ENCODE measurements around the gene PDE7B.
"Not testable (repeated sequence)": the region's sequence is repeated elsewhere in the genome, so short reads cannot be mapped to it uniquely, and the experiment has no call there.

Gene PDE7B

DNA sequence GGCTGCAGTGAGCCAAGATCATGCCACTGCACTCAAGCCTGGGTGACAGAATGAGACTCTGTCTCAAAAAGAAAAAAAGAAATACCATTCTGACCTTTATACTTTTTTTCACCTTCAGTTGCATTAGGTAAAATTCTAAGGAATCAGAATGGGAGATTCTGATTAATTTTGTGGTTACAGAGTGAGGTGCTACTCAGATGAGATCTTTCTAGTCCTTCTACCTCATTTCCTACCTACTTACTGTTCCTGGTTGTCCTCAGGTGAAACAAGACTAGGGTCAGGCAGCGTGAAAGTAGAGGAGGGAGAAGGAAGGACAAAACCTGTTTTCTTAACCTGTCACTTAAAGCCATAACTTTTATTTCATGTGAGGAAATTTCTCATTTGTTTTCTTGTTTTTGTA, 334.9 kb downstream of the PDE7B start:
- DNase-seq (ENCODE audit: low read depth in 2 of 2): no peak

DNA sequence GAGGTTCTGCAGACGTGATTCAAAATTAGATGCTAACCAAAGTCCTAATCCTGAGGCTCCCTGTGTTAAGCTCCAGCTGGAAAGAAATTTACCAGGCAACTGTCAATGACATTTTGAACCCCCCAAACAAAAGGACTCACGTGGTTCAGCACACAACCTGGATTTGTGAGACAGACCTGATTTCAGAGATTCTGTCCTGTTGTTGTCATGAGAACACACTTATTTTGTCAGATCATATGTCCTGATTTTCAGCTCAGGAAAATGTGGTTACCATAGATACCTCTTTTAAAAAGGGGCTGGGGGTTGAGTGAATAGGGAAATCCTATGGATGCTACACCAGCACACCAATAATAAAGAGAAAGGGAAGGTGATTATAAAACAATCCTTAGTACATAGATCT, 337.0 kb downstream of the PDE7B start:
- DNase-seq (ENCODE audit: low read depth in 2 of 2): no peak

DNA sequence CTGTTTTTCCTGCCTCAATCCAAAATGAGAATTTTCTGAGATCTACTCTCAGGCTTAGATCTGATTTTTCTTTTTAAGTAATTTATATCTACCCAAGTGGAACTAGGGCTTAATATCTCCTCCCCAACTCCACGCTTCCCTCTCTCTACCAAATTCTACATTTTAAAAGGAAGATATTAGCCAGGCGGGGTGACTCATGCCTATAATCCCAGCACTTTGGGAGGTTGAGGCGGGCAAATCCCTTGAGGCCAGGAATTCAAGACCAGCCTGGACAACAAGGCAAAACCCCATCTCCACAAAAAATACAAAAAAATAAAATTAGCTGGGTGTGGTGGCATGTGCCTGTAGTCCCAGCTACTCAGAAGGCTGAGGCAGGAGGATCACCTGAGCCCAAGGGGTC, 337.6 kb downstream of the PDE7B start:
- no peak for DNase-seq (ENCODE audit: low read depth in 2 of 2)

DNA sequence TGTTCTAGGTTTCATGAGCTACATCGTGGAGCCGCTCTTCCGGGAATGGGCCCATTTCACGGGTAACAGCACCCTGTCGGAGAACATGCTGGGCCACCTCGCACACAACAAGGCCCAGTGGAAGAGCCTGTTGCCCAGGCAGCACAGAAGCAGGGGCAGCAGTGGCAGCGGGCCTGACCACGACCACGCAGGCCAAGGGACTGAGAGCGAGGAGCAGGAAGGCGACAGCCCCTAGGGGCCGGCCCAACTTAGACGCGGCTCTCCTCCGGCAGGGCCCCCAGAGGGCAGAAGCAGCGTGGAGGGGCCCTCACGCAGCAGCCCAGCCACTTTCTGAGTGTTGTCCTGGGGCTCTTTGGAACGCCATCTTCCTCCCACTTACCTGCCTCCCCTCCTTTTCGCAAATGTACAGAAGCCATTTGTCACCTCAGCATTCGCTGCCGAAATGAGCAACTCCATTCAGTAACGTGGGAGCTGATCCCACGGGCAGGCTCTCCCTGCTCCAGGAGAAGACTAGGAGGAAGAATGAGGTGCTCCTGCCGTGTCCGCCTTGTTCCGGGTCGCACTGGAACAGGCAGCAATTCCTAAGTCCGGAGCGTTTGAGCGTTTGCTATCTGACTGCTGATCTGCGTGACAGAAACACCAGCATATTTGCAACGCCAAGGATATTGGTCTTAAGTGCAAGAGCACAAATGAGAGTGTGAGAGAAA, 340.3 kb downstream of the PDE7B start:
- no peak for DNase-seq (ENCODE audit: low read depth in 2 of 2)

DNA sequence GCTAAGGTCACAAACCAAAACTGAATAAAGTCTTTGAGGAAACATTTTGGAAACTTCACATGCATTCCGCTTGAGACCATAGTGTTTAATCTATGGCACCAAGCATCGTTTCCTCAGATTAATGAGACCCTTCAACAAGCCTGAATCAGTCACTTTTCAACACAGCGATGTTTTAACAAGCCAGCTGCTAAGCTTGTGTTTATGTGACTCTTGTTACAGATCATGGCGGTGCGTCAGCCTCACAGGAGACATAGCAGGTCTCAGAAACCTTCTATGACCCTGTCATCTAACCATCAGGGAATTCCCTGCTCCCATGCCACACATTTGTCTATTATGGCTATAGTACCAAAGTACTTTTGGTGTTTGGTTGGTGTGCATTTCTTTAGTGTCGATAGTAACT, 341.4 kb downstream of the PDE7B start:
- DNase-seq (ENCODE audit: low read depth in 2 of 2): no peak

DNA sequence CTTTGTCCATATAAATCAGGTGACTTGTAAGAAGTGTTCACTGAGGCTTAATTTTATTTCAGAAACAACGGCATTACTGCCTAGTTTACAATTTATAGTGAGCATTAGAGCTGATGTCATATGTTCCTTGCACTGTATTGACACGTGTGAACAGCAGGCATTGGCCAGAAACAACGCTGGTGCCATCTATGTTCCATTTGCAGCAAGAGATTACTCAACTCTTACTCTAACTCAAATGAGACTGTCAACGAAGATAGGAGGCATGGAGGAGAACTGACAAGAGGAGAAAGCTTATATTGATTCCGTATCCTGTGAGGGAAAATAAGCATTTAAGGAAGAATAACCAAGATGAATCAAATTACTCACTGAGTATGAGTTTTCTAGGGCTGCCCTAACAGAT, 350.2 kb downstream of the PDE7B start:
- no peak for DNase-seq (ENCODE audit: low read depth in 2 of 2)

DNA sequence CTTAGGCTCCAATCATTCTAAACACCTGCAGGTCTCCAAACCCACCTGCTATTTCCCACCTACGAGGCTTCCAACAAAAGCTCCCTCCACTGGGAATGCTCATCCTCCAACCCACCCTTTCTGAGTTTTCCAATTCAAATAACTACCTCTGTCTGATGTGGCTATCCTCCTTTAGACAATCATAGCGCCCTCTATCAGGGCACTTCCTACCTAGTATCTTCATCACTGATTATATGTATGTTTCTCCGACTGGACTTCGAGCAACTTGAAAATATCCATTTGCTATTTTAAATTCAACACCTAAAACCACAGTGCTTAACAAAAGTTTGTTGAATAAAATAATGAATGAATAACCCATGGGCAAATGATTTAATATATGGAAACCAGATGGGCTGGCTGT, 357.3 kb downstream of the PDE7B start:
- DNase-seq (ENCODE audit: low read depth in 2 of 2): no peak

DNA sequence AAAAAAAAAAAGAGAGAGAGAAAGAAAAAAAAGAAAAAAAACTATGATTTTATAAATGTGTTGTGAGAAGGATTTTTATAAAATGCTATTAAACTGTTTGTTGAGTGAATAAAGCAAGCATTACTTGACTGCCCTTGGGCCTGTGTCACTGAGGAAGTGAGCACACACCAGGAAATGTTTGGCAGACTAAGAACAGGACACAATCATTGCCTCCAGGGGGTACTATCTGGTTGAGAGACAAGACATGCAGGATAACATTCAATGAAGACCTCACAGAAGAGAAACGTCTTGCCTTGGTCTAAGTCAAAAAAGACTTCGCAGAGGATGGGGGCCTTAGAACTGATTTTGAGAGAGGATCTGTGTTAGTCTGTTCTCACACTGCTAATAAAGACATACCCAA, 358.0 kb downstream of the PDE7B start:
- no peak for DNase-seq (ENCODE audit: low read depth in 2 of 2)

DNA sequence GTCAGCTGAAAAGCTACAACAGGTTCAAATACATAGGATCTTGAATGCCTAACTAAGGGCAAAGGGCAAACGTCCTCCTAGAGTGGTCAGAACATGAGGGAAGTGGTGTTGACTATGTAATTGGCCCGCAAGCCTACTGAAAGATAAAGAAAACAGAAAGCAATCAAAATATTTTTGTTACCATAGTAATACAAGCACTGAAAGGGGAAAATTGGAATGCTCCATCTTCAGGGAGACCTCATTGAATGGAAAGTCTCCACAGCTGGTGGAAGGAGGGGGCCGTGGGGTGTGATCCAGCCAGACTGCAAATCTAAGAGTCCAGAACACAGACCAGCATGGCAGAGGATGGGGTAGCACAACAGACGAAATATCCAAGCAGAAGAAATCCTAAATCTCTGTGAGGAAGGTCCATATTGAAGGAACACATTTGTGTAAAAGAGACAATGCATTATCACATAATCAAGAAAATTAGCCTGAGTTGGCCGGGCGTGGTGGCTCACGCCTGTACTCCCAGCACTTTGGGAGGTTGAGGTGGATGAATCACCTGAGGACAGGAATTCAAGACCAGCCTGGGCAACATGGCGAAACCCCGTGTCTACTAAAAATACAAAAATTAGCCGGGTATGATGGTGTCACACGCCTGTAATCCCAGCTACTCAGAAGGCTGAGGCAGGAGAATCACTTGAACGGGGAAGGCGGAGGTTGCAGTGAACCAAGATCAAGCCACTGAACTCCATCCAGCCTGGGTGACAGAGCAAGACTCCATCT, 359.1 kb downstream of the PDE7B start:
- DNase-seq (ENCODE audit: low read depth in 2 of 2): no peak

DNA sequence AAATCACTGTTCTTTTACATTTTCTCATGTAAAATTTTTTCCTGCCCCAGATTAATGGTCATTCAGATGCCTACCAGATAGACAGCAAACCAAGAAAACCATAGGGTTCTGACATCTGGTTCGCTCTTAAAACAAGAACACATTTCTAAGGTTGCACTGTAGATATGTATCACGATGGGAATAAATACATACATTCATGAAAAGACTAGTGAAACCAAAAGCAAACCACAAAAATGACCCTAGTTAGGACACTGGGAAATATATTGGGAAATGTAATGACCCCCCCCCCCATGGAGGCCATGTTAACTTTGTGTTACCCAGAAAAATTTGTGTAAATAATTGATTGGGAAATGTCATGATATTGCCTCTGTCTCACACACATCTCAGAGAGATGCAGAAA, 361.1 kb downstream of the PDE7B start:
- no peak for DNase-seq (ENCODE audit: low read depth in 2 of 2)

DNA sequence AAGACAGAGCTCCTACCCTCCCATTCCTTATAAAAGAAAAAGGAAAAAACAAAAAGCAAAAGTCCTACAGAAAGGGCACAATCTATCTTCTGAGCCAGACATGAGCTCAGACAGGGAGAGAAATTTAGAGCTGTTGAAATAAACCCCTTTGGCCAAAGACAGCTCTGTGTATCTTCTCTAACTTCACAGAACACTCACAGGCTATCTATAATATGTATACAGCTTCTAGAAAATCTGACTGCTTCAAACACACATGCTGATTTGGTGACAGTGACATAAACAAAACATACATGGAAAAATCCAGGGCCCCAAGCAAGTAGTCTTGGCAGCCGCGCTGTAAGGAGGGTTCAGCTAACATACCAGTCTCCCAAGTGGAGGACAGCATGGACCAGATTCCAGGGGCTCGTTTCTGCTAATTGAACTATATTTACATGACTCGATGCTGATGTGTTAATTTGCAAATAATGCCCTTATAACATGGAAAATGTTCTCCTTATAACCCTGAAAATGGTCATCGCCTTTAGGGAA, 361.6 kb downstream of the PDE7B start:
- no peak for DNase-seq (ENCODE audit: low read depth in 2 of 2)

DNA sequence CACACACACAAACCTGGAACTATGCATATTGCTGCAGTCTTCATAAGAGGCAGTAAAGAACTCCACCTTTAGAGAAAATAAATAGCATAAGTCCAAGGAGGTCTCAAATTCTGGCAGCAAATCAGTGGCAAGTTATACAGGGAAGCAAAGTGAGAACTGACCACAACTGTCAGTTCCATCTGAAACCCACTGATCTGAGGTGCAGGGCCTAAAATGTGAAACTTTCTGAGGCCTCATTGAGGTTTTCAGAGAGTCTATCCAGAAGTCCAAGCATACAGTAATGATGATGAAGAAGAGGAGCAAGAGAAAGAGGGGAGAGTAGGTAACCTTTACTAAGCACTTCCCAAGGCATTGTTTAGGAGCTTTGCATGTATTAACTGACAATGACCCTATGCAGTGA, 362.4 kb downstream of the PDE7B start:
- no peak for DNase-seq (ENCODE audit: low read depth in 2 of 2)

DNA sequence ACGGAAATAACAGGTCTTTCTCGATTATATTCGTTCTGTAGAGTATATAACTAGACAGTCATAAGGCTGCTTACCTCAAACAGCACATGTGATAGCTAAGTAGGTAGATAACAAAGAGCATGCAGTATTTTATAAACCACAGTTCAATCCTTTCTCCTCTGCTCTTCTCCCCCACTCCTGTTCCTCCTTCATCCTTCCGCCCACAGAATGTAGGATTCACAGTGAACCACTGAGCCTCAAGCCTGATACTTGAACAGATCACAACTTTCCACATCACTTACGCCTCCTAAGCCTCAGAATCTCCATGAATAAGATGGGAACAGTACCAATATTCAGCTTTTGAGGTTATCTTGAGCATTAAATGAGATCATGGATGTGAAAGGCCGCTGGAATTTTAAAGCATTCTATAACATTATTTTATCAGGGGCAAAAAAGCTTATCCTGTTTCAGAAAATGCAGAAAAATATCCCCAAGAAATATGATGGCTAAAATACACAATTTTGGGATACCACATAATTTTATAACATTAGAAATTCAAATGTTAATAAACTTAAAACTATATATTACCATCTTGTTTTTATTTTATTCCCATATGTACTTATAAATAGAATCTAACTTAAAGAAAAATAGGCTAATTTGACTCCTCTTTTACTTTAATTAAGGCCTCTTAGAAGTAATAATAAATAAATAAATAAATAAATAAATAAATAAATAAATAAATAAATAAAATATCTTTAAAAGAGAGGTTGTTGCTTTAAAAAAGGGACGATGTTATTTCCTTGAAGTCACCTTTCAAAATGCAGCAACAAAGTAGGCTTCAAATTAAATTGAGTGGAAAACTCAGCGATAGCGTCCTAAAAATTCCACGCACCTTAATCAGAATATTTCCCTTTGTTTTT, 365.3 kb downstream of the PDE7B start:
- DNase-seq (ENCODE audit: low read depth in 2 of 2): no peak

DNA sequence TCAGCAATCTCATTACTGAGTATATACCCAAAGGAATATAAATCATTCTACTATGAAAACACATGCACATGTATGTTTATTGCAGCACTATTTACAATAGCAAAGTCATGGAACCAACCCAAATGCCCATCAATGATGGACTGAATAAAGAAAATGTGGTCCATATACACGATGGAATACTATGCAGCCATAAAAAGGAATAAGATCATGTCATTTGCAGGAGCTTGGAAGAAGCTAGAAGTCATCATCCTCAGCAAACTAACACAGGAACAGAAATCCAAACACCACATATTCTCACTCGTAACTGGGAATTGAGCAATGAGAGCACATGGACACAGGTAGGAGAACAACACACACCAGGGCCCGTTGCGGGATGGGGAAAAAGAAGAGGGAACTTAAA, 373.5 kb downstream of the PDE7B start:
- not testable (repeated sequence) for DNase-seq (ENCODE audit: low read depth in 2 of 2)

DNA sequence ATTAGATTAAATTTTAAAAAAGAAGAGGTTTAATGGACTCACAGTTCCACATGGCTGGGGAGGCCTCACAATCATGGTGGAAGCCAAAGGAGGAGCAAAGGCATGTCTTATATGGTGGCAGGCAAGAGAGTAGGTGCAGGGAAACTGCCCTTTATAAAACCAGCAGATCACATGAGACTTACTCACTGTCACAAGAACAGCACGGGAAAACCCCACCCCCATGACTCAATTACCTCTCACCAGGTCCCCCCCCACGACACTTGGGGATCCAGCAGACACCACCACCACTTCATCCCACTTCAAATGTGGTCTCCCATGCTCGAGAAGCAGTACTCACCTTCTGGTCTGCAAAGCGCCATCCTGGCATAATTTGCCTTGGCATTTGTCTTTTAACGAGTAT, 374.0 kb downstream of the PDE7B start:
- DNase-seq (ENCODE audit: low read depth in 2 of 2): no peak

DNA sequence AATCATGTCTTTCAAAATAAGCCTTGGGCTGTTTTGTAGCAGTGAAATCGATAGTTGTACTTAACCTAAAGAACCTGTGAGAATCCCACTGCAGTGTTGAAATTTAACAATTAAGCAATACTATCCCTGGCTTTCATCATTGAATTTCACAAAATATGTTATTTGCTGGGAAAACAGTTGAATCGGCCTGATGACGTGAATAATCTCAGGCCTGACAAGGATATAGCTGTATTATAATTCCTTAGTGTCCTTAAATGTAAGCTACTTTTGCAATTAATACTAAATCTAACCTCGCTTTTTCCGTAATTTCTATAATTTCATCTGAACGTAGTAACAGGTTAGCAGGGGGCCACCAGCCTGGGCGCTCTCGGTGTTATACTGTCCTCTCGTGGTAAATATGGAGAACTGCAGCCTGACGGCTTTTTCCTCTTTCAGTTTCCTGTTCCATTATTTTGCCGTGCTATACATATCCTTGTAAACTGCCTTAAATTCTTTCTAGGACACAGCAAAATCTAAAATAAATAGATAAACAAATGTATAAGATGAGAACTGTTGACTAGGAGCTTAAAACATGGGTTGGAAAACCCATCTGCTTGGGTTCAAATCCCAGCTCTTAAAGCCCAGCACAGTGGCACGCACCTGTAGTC, 374.6 kb downstream of the PDE7B start:
- DNase-seq (ENCODE audit: low read depth in 2 of 2): no peak

DNA sequence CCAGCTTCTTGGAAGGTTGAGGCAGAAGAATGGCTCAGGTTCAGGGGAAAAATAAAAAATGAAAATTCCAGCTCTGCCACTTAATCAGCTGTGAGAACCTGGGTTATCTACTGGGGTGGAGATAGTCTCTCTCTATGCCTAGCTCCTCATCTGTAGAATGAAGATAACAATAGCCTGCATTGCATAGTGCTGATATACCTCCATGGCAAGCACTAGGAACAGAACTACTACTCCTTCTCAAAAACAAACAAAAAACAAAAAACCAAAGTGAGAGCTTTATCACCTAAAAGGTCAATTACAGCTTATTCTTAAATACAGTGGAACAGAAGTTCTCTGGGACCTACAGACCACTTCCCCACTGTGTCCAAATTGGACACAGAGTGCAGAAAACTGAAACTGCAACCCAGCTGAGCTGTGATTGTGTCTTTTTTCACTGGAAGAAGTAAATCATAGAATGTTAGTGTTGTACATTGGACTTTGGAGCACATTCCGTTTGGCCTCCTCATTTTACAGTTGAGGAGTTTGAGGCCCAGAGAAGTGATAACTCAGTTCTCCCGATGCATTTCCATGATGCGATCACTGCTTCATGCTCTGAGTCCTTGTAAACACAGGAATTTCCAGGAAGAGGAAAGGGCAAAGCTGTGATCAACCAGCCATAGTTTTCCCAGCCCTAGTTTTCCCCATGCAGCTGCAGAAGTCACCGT, 375.3 kb downstream of the PDE7B start:
- no peak for DNase-seq (ENCODE audit: low read depth in 2 of 2)

DNA sequence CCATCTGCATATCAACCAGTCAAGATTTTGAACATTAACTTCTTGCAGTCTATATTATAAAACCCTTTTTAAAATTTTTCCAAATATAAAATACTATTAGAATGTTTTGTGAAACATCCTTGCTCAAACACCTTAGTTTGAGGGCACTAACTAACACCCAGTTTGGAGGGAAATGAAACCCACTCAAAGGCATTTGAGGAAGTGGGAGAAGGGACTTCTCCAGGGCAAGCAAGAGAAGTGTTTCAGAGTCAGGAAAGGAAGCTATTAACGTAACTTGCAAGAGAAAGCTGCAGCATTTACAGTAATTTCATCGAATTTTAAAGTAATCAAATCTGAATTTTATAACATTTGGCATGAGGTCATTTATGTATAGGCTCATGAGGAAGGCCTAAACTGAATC, 377.3 kb downstream of the PDE7B start:
- DNase-seq (ENCODE audit: low read depth in 2 of 2): no peak

DNA sequence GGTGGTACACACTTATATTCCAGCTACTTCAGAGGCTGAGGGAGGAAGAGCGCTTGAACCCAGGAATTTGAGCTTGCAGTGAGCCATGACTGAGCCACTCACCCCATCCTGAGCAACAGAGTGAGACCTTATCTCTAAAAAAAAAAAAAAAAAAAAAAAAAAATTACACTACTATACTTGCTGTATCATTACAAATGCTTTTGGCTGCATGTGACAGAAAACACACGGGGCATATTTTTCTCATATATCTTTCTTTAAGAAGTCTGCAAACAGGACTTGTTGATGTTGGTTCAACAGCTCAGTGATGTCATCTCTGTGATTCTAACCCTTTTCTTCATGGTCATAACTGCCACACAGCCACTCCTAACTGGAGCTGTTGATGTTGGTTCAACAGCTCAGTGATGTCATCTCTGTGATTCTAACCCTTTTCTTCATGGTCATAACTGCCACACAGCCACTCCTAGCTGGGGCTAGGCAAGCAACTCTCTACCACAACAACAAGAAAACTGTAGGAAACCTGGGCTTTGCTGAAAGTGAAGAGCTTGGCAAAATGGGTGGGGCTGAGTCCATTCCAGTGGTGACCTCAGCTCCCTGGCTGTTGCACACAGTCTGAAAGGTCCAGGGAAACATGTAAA, 378.8 kb downstream of the PDE7B start:
- no peak for DNase-seq (ENCODE audit: low read depth in 2 of 2)

DNA sequence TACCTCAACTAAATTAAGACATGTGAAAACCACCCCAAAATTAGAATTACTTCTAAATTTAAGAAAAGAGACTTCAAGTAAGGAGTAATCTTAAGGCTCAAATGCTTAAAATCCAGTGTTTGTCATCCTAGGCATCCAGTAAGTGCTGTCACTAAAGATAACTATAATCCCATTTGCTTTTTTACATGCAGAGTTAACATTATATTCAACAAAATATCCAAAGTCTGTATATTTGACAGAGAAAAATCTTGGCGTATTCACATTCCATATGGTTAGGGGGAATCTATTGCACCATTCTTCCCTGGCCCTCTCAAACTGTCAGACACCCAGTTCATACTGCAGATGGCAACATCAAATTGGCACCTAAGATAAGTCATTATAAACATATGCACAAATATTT, 381.2 kb downstream of the PDE7B start:
- DNase-seq (ENCODE audit: low read depth in 2 of 2): no peak

DNA sequence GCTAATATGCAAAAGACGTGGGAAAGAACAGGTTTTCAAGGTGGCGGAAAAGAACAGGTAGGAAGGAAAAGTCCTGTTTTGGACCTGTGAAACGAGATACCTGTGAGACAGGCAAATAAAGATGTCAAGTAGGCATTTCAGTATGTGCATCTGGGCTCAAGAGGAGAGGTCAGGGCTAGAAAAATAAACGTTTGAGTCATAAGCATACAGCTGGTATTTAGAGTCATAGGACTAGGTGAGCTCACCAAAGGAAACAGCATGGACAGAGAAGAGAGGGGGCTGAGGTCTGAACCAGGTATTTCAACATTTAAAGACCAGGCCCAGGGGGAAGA, 383.7 kb downstream of the PDE7B start:
- DNase-seq (ENCODE audit: low read depth in 2 of 2): no peak
